Keratinocyte (primary cell): Measurements from ENCODE around the gene UBASH3B. TPM values are rescaled to one million over a fixed set of nuclear protein-coding genes. Genes with fewer than 3 reads are reported as not detected.

Experiments used
- DNase-seq: peaks from one replicate; pipeline ENCODE4 v3.0.0-alpha.2; 2011; ENCODE audit warnings: low read depth, missing footprints, low spot score
- FAIRE-seq: peaks from 2 replicates; lab custom pipeline; 2011; peaks lifted over from hg19 to GRCh38; lab: Jason Lieb, UNC
- H2AFZ ChIP-seq: 2 replicates; pipeline ENCODE4 v1.6.0; 2012; ENCODE audit warnings: low read length, control low read depth, inconsistent platforms; ENCODE audit not compliant: control insufficient read depth
- H3K27ac ChIP-seq: 2 replicates; pipeline ENCODE4 v1.5.1; 2011; ENCODE audit warnings: low read length; ENCODE audit not compliant: control insufficient read depth, insufficient read depth
- H3K27me3 ChIP-seq: 3 replicates; pipeline ENCODE4 v1.6.0; 2011; ENCODE audit warnings: low read length; ENCODE audit not compliant: control insufficient read depth, insufficient read depth; ENCODE audit errors: extremely low read depth
- H3K36me3 ChIP-seq, 2 experiments: 2 replicates in 1 of 2; 3 replicates in 1 of 2; pipeline ENCODE4 v1.5.1; 2011; ENCODE audit warnings: low read length in 2 of 2, mild to moderate bottlenecking in 1 of 2; ENCODE audit not compliant: control insufficient read depth in 2 of 2, insufficient read depth in 2 of 2; ENCODE audit errors: extremely low read depth in 1 of 2
- H3K4me1 ChIP-seq: 3 replicates; pipeline ENCODE4 v1.5.1; 2011; ENCODE audit warnings: low read length; ENCODE audit not compliant: control insufficient read depth, insufficient read depth; ENCODE audit errors: extremely low read depth
- H3K4me2 ChIP-seq: 3 replicates; pipeline ENCODE4 v1.6.0; 2011; ENCODE audit warnings: low read depth, low read length; ENCODE audit not compliant: control insufficient read depth, insufficient read depth; ENCODE audit errors: extremely low read depth
- H3K4me3 ChIP-seq, 3 experiments: fragments of 200-600 bp in 1 of 3; sonication (generic) in 1 of 3; 2 replicates in 2 of 3; 3 replicates in 1 of 3; pipeline ENCODE4 v1.5.1; 2011 to 2016; ENCODE audit warnings: low read length in 3 of 3, mild to moderate bottlenecking in 3 of 3, control low read depth in 2 of 3, inconsistent platforms in 1 of 3, low read depth in 1 of 3, mixed read lengths in 1 of 3, mixed run types in 1 of 3, moderate library complexity in 1 of 3; ENCODE audit not compliant: control insufficient read depth in 2 of 3, insufficient read depth in 2 of 3; ENCODE audit errors: extremely low read depth in 1 of 3
- H3K79me2 ChIP-seq: 2 replicates; pipeline ENCODE4 v1.6.0; 2012; ENCODE audit warnings: low read length; ENCODE audit not compliant: control insufficient read depth, insufficient read depth
- H3K9ac ChIP-seq: 3 replicates; pipeline ENCODE4 v1.6.0; 2011; ENCODE audit warnings: low read length; ENCODE audit not compliant: control insufficient read depth, insufficient read depth; ENCODE audit errors: extremely low read depth
- H3K9me1 ChIP-seq: 3 replicates; pipeline ENCODE4 v1.6.0; 2011; ENCODE audit warnings: low read length; ENCODE audit not compliant: control insufficient read depth, insufficient read depth; ENCODE audit errors: extremely low read depth
- H3K9me3 ChIP-seq: 2 replicates; pipeline ENCODE4 v1.5.1; 2012; ENCODE audit warnings: low read depth, low read length; ENCODE audit not compliant: control insufficient read depth
- H4K20me1 ChIP-seq: 3 replicates; pipeline ENCODE4 v1.6.0; 2011; ENCODE audit warnings: low read length; ENCODE audit not compliant: control insufficient read depth, insufficient read depth; ENCODE audit errors: extremely low read depth
- CTCF ChIP-seq, 3 experiments: IDR thresholded peaks in 1 of 3; conservative IDR thresholded peaks in 1 of 3; optimal IDR thresholded peaks in 1 of 3; 2 replicates in 2 of 3; 3 replicates in 1 of 3; pipeline versions ENCODE3 to v1.5.1; 2011; ENCODE audit warnings: low read length in 3 of 3, mild to moderate bottlenecking in 3 of 3, moderate library complexity in 2 of 3, control low read depth in 1 of 3, inconsistent platforms in 1 of 3; ENCODE audit not compliant: insufficient read depth in 2 of 3; ENCODE audit errors: extremely low read depth in 1 of 3
- EZH2 ChIP-seq: IDR thresholded peaks from one replicate; pipeline ENCODE4 v1.6.1; 2012; ENCODE audit warnings: inconsistent platforms, mild to moderate bottlenecking, low read length, moderate library complexity
- dilution Hi-C: fragments of 300-500 bp; cut with MboI; formaldehyde crosslinking; loops from one replicate; pipeline ENCODE4 v1.7.0; 2020; ENCODE audit warnings: low sequenced_read_pairs; ENCODE audit not compliant: extremely low pct_ligation_motif_present
- polyA plus RNA-seq, 5 experiments: library from polyadenylated mRNA; depleted of rRNA in 3 of 5; stranded (reverse) in 3 of 5; stranded (forward) in 1 of 5; unstranded in 1 of 5; fragments of >200 nt; gene quantifications; 1 replicate in 1 of 5; 2 replicates in 3 of 5; 3 replicates in 1 of 5; pipeline versions ENCODE4 v1.2.1 to v1.2.3, GENCODE V29; 2011 to 2012; ENCODE audit warnings: missing spikeins in 2 of 5, low read depth in 1 of 5, low replicate concordance in 1 of 5

Gene UBASH3B
- polyA plus RNA-seq, 1 donor (not counting 4 experiments of a cell fraction or from before 2014, with no cell fraction given) = 25.0 TPM

- dilution Hi-C loops = no loop called here
- H3K36me3 ChIP-seq = peaks cover 0 to 2% of the 10 kb centered on the region in 2 experiments
- FAIRE-seq (peak; percentile 79), DNase-seq (no peak)
- H3K9ac ChIP-seq = no peak overlapping the region
- H3K4me1 ChIP-seq = peaks cover 22% of the 10 kb centered on the region
- H3K27ac ChIP-seq = peak overlapping the region; percentile 22
- no peaks in the 10 kb centered on the region for H3K9me1 ChIP-seq
- peaks cover 20% of the 10 kb centered on the region for H3K79me2 ChIP-seq
- no peaks in the 10 kb centered on the region for H3K9me3 ChIP-seq
- H2AFZ ChIP-seq = no peak overlapping the region
- peak overlapping the region in 1 of 3 experiments; percentile 5 for H3K4me3 ChIP-seq
- peak overlapping the region; percentile 50 for H3K4me2 ChIP-seq
- no peaks in the 10 kb centered on the region for H3K27me3 ChIP-seq
- no peak for TF ChIP-seq CTCF (optimal IDR thresholded peaks at IDR 0.05 in 1 of 3, IDR thresholded peaks at IDR 0.05 in 1 of 3, conservative IDR thresholded peaks at IDR 0.05 in 1 of 3; ENCODE audit: extremely low read depth in 1 of 3, insufficient read depth in 2 of 3, low read length in 3 of 3)
- TF ChIP-seq EZH2 = no peak
- no peaks in the 10 kb centered on the region for H4K20me1 ChIP-seq
These were observed 110.1 kb downstream of the UBASH3B start for GRCh38 chr11:122765487-122766131.

GRCh38 chr11:122769126-122769780 is 113.7 kb downstream of the UBASH3B start:
- no peaks in the 10 kb centered on the region for H3K27me3 ChIP-seq
- H3K36me3 ChIP-seq = no peaks in the 10 kb centered on the region
- H3K9me3 ChIP-seq = no peaks in the 10 kb centered on the region
- TF ChIP-seq EZH2 (no peak), CTCF (optimal IDR thresholded peaks at IDR 0.05 in 1 of 3, IDR thresholded peaks at IDR 0.05 in 1 of 3, conservative IDR thresholded peaks at IDR 0.05 in 1 of 3; ENCODE audit: extremely low read depth in 1 of 3, insufficient read depth in 2 of 3, low read length in 3 of 3) (no peak)
- no peaks in the 10 kb centered on the region for H4K20me1 ChIP-seq
- FAIRE-seq = no peak
- dilution Hi-C loops = no loop called here
- DNase-seq = no peak
- peaks cover 16% of the 10 kb centered on the region for H3K79me2 ChIP-seq
- H3K9me1 ChIP-seq = peaks cover 3% of the 10 kb centered on the region
- no peak overlapping the region for H3K4me2 ChIP-seq
- no peak overlapping the region for H2AFZ ChIP-seq
- H3K4me1 ChIP-seq = peaks cover 27% of the 10 kb centered on the region
- no peak overlapping the region for H3K9ac ChIP-seq
- H3K27ac ChIP-seq = no peak overlapping the region
- no peak overlapping the region for H3K4me3 ChIP-seq
